Measurements from ENCODE around the gene FGFR4.

DNA sequence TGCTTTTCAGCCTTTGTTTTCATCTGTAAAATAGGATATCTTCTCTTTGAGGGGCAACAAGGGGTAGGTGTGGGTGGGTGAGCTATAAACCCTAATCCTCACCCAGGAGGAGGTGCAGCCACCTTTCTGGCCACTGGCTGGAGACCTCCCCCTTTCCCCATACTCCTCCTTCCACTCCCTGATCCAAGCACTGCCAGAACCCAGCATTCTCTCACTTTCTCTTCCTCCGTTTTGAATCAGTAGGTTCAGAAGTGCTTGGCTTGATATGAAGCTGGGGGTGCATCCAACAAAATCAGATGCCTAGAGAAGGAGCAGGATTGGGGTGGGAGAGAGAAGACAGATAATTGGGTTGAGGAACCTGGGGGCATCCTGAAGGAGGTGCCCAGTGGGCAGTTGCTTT is 40.1 kb downstream of the FGFR4 start:
- TF ChIP-seq CTCF (conservative IDR thresholded peaks at IDR 0.05; ENCODE audit: low read depth, low read length) = no peak
- TF ChIP-seq EZH2 (IDR thresholded peaks at IDR 0.05; ENCODE audit: low read length, unreplicated experiment) = no peak
- TF ChIP-seq EZH2phosphoT487 (IDR thresholded peaks at IDR 0.05; ENCODE audit: borderline replicate concordance, low read length) = no peak
